ENCODE results near the gene ARL5C.

Gene ARL5C

DNA sequence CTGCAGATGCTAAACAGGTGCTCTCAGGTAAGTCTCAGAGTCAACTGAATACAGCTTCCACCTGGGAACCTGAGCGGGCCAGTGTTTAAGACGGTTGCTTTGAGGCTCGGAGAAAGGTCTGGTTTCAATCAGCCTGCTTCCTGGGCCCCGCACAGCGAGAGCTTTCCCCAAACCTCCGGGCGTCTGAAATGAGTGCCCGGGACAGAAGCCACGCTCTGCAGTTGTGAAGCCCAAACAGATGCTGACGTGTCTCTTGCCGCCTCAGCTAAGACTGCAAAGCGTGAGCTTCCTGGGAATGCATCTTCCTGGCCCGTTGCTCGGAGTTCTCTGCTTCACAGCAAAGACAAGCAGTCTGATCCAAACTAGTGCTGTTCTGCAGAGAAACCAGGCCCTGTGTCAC lies 51.2 kb downstream of the ARL5C start:
- peaks cover 0 to 3% of the 10 kb centered on the region in 2 donors for H3K9me3 ChIP-seq (ENCODE audit: control insufficient read depth in 1 of 2, low read length in 2 of 2)
- no peak overlapping the region for H3K4me3 ChIP-seq (ENCODE audit: low read depth in 1 of 2, low read length in 2 of 2)
- no peak overlapping the region for H3K27ac ChIP-seq (ENCODE audit: low read depth, low read length)
- H3K4me1 ChIP-seq (ENCODE audit: control insufficient read depth in 1 of 2, insufficient read depth in 2 of 2, low read length in 2 of 2), result peaks cover 7 to 12% of the 10 kb centered on the region in 2 donors
- H3K9ac ChIP-seq (ENCODE audit: low read depth in 1 of 2, low read length in 2 of 2), result no peak overlapping the region
- H3K27me3 ChIP-seq (ENCODE audit: control insufficient read depth in 1 of 2, insufficient read depth in 2 of 2, low read length in 2 of 2), result no peaks in the 10 kb centered on the region
- no peaks in the 10 kb centered on the region for H3K36me3 ChIP-seq (ENCODE audit: control insufficient read depth in 1 of 2, insufficient read depth in 2 of 2, low read length in 2 of 2)

DNA sequence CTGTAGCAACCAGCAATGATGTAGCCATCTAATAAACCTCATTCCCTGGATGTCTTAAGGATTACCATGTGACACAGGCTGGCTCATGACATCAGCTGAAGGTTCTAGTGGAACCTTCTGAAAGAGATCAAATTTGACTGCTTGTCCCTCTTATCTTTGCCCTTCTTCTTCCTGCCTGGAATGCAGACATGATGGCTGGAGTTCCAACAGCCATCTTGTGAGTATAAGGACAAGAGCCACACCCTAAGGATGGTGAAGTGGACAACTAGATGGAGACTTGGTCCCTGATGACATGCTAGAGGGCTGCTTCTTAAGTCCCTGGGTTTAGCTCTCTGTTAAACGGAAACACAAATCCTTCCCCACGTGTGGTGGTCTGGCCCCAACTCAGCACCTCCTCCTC lies 52.1 kb downstream of the ARL5C start:
- Histone ChIP-seq H3K9me3 (ENCODE audit: control insufficient read depth in 1 of 2, low read length in 2 of 2) (peaks cover 0 to 3% of the 10 kb centered on the region in 2 donors), H3K36me3 (ENCODE audit: control insufficient read depth in 1 of 2, insufficient read depth in 2 of 2, low read length in 2 of 2) (no peaks in the 10 kb centered on the region), H3K27ac (ENCODE audit: low read depth, low read length) (no peak overlapping the region), H3K27me3 (ENCODE audit: control insufficient read depth in 1 of 2, insufficient read depth in 2 of 2, low read length in 2 of 2) (no peaks in the 10 kb centered on the region), H3K9ac (ENCODE audit: low read depth in 1 of 2, low read length in 2 of 2) (no peak overlapping the region), H3K4me3 (ENCODE audit: low read depth in 1 of 2, low read length in 2 of 2) (no peak overlapping the region), H3K4me1 (ENCODE audit: control insufficient read depth in 1 of 2, insufficient read depth in 2 of 2, low read length in 2 of 2) (peaks cover 7 to 12% of the 10 kb centered on the region in 2 donors)

DNA sequence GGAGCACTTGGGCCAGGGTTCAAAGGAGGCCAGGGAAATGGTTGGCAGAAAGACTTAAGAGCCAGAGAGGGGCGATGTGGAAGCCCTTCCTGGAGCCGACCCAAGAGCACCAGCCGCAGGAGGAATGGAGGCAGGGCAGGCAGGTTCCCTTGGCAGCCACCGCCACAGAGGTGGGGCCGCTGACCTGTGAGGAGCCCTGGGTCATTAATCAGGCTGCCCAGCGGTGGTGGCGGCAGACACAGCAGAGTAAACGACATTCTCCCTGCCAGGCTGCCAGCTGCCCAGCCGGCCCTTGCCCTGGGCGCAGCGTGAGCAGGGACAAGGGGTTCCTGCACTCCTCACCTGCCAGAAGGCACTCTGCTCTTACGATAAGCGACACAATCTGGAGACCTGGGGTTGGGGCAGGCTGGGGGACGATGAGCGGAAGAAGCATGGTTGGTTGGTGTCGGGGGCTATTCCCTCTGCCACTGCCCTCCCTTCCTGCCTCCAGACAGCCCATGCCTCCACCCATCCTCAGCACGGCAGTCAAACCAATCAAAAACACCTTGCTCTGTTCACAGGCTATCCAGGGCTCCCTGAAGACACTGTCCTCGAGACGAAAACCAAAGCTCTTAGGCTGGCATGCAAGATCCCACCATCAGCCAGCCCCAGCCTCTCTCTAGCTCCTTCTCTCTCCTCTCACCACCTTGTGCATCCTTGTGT lies 55.4 kb downstream of the ARL5C start:
- H3K36me3 ChIP-seq (ENCODE audit: control insufficient read depth in 1 of 2, insufficient read depth in 2 of 2, low read length in 2 of 2), result no peaks in the 10 kb centered on the region
- H3K27me3 ChIP-seq (ENCODE audit: control insufficient read depth in 1 of 2, insufficient read depth in 2 of 2, low read length in 2 of 2), result no peaks in the 10 kb centered on the region
- H3K9me3 ChIP-seq (ENCODE audit: control insufficient read depth in 1 of 2, low read length in 2 of 2), result peaks cover 0 to 3% of the 10 kb centered on the region in 2 donors
- peaks cover 7 to 12% of the 10 kb centered on the region in 2 donors for H3K4me1 ChIP-seq (ENCODE audit: control insufficient read depth in 1 of 2, insufficient read depth in 2 of 2, low read length in 2 of 2)
- H3K4me3 ChIP-seq (ENCODE audit: low read depth in 1 of 2, low read length in 2 of 2), result no peak overlapping the region
- no peak overlapping the region for H3K27ac ChIP-seq (ENCODE audit: low read depth, low read length)
- H3K9ac ChIP-seq (ENCODE audit: low read depth in 1 of 2, low read length in 2 of 2), result no peak overlapping the region

DNA sequence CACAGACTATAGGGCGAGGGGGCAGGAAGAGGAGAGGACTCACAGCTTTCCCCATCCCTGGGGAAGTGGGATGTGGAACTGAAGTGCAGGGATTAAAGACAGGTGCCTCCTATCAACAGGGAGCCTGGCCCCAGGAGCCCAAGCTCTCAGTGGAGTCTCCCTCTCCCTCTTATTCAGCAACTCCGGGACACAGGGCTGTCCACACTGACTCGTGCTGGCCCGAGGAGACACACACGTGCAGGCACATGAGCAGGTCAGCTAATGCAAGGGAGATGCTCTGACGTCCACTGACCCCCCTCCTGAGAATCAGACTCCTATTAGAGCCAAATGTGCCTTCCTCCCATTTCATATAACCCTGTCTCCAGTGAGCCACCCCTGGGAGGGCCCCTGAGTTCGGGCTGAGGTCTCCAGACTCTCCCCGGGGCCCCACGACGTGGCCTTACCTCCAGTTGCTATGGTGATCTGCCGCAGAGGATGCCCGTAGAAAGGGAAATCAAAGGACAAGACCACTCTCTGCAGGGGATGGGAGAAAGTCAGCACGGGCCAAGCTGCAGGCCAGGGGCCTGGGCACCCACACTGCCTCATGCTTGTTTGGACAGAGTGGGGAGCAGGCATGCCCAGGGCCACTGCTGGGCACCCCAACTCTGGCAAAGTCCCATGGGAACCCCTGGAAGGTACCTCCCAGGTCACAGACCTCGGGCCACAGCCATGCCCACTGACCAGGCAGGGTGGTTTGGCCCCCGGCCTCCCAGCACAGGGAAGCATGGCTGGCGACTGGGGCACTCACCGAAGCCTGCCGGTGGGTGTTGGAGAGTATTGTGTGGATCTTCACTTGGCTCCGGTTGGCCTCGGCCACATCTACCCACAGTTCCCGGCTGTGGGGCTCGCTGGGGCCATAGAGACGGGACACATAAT lies 57.2 kb downstream of the ARL5C start:
- H3K27ac ChIP-seq (ENCODE audit: low read depth, low read length), result no peak overlapping the region

DNA sequence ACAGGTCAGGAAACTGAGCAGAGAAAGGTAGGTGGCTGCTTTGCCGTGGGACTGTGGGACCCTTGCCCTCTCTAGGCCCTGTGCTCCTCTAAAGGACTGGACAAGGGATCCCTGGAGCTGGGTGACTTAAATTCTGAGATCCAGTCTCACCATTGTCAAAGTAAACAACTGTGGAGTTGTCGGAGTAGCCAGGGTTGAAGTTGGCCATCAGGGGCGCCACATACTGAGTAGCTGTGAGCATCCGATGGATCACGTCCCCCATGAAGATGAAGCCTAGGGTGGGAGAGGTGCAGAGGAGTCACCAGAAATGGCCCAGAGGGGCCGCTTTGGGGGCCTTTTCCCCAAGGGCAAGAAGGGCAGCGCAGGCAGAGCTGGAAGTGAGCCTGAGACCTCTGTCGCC lies 58.0 kb downstream of the ARL5C start:
- Histone ChIP-seq H3K4me1 (ENCODE audit: control insufficient read depth in 1 of 2, insufficient read depth in 2 of 2, low read length in 2 of 2) (peaks cover 12 to 14% of the 10 kb centered on the region in 2 donors), H3K27ac (ENCODE audit: low read depth, low read length) (no peak overlapping the region), H3K9me3 (ENCODE audit: control insufficient read depth in 1 of 2, low read length in 2 of 2) (no peaks in the 10 kb centered on the region), H3K9ac (ENCODE audit: low read depth in 1 of 2, low read length in 2 of 2) (no peak overlapping the region), H3K36me3 (ENCODE audit: control insufficient read depth in 1 of 2, insufficient read depth in 2 of 2, low read length in 2 of 2) (no peaks in the 10 kb centered on the region), H3K27me3 (ENCODE audit: control insufficient read depth in 1 of 2, insufficient read depth in 2 of 2, low read length in 2 of 2) (no peaks in the 10 kb centered on the region), H3K4me3 (ENCODE audit: low read depth in 1 of 2, low read length in 2 of 2) (no peak overlapping the region)

More for the DNA sequence above, 57.2 kb downstream of the ARL5C start:
- H3K9ac ChIP-seq (ENCODE audit: low read depth in 1 of 2, low read length in 2 of 2), result no peak overlapping the region
- no peaks in the 10 kb centered on the region for H3K27me3 ChIP-seq (ENCODE audit: control insufficient read depth in 1 of 2, insufficient read depth in 2 of 2, low read length in 2 of 2)
- H3K4me3 ChIP-seq (ENCODE audit: low read depth in 1 of 2, low read length in 2 of 2), result no peak overlapping the region
- no peaks in the 10 kb centered on the region for H3K36me3 ChIP-seq (ENCODE audit: control insufficient read depth in 1 of 2, insufficient read depth in 2 of 2, low read length in 2 of 2)
- H3K9me3 ChIP-seq (ENCODE audit: control insufficient read depth in 1 of 2, low read length in 2 of 2), result no peaks in the 10 kb centered on the region
- peaks cover 11 to 14% of the 10 kb centered on the region in 2 donors for H3K4me1 ChIP-seq (ENCODE audit: control insufficient read depth in 1 of 2, insufficient read depth in 2 of 2, low read length in 2 of 2)

DNA sequence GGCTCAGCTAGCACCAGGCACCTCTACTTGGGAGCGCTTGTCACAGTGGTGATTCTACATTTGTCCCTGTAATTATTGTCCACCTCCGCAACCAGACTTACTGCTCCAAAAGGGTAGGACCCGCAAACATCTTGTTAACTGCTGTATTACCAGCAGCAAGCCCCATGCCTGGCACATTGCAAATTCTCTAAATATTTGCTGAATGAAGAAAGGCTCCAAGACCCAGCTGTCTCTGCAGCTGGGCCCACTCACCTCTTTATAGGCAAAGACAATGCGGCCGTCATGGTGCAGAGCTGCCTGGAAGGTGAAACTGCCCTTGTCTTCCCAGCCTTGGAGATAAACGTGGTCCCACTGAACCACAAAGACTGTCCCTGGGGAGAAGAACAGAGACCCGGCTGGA lies 58.8 kb downstream of the ARL5C start:
- Histone ChIP-seq H3K9me3 (ENCODE audit: control insufficient read depth in 1 of 2, low read length in 2 of 2) (no peaks in the 10 kb centered on the region), H3K36me3 (ENCODE audit: control insufficient read depth in 1 of 2, insufficient read depth in 2 of 2, low read length in 2 of 2) (no peaks in the 10 kb centered on the region), H3K27ac (ENCODE audit: low read depth, low read length) (no peak overlapping the region), H3K27me3 (ENCODE audit: control insufficient read depth in 1 of 2, insufficient read depth in 2 of 2, low read length in 2 of 2) (no peaks in the 10 kb centered on the region), H3K4me3 (ENCODE audit: low read depth in 1 of 2, low read length in 2 of 2) (no peak overlapping the region), H3K9ac (ENCODE audit: low read depth in 1 of 2, low read length in 2 of 2) (no peak overlapping the region), H3K4me1 (ENCODE audit: control insufficient read depth in 1 of 2, insufficient read depth in 2 of 2, low read length in 2 of 2) (peaks cover 12 to 16% of the 10 kb centered on the region in 2 donors)
